IPS-18c (cell line): ENCODE results near the gene APH1B.
"Not testable (repeated sequence)": the region's sequence is repeated elsewhere in the genome, so short reads cannot be mapped to it uniquely, and the experiment has no call there.

ENCODE experiments used
- H3K4me3 ChIP-seq: 2 replicates; pipeline ENCODE4 v1.7.0; 2013; ENCODE audit warnings: low read depth, mild to moderate bottlenecking, low read length, moderate library complexity; ENCODE audit not compliant: insufficient read depth
- H3K9me3 ChIP-seq: one replicate; pipeline ENCODE4 v1.6.1; 2013; ENCODE audit warnings: mild to moderate bottlenecking, low read length, moderate library complexity; ENCODE audit not compliant: control insufficient read depth, insufficient read depth

Gene APH1B

DNA sequence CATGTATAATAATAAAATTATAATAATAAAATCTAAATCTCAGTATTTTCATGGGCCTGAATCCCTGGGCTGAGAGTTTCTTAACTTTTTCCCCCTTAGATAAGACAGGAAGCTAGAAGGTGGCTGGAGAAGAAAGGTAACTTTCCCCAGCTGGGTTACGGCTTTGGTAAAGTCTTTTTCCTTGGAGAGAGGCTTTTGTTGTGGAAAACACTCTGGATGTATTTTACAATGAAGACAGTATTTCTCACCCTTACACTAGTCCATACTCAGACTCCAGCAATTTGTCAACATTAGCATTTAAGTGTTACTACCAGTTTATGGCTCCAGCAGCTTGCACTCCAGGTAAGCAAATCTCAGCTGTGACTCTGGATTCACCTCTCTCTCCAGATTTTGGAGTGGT is 34.9 kb downstream of the APH1B start:
- H3K4me3 ChIP-seq, result no peak overlapping the region
- no peaks in the 10 kb centered on the region for H3K9me3 ChIP-seq

DNA sequence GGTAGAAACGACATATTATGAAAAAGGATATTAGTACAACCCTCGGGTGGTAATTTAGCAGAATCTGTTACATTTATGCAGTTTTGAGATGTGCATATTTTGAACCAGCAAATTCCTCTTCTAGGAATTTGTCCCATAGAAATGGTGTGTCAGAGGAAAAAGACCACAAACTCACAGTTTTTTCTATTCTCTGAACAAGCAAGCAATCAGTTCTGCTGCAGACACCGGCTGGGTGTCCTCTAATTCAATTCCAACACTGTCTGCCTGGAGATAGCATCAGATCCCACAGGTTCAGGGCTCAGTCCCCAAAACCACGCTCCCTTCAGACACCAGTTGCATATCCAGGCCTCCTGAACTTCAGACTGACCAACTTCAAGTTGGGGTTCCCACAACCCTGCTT is 36.4 kb downstream of the APH1B start:
- no peak overlapping the region for H3K4me3 ChIP-seq
- no peaks in the 10 kb centered on the region for H3K9me3 ChIP-seq

DNA sequence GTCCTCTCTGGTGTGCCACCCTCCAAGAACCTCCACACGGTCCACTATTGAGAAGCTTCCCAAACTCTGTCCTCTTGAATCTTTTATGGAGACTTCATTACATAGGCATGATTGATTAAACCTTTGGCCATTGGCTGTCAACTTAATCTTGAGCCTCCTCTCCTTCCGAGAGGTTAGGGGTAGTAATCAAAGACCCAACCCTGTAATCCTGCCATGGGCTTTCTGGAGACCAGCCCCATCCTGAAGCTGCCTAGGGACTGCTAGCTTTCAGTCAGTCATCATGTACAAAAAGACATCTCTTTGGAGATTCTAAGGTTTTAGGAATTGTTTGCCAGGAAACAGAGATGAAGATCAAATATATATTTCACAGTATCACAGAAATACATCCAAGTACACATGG is 37.0 kb downstream of the APH1B start:
- Histone ChIP-seq H3K9me3 (no peaks in the 10 kb centered on the region), H3K4me3 (no peak overlapping the region)

DNA sequence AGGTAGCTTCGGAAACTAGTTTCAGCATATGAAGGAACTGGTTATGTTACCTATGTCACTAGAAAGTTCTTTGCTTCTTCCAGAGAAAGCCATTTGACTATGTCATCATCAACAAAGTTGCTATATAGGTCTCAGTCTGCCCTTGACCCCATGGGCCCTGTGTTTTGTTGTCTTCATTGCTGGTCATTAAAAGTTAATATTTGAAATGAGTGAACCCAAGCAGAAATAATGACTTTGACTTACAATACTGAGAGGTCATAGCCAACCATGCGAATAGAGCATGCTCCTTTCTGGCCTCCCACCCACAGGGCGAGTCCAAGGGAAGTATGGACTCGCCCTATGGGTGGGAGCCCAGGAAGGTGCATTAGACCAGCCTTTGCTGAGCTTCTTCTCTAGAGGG is 40.9 kb downstream of the APH1B start:
- no peak overlapping the region for H3K4me3 ChIP-seq
- no peaks in the 10 kb centered on the region for H3K9me3 ChIP-seq

DNA sequence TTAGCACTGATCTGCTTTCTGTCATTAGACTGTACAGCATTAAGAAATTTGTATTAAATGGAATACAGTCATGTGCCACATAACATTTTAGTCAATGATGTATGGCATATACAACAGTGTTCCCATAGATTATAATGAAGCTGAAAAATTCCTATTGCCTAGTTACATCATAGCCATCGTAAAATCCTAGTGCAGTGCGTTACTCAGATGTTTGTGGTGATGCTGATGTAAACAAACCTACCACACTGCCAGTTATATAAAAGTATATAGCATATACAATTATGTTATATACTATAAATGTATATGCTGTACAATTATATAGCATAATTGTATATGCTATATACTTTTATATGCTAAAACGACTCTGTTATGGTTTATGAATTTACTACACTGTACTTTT is 41.7 kb downstream of the APH1B start:
- Histone ChIP-seq H3K4me3 (no peak overlapping the region), H3K9me3 (no peaks in the 10 kb centered on the region)

DNA sequence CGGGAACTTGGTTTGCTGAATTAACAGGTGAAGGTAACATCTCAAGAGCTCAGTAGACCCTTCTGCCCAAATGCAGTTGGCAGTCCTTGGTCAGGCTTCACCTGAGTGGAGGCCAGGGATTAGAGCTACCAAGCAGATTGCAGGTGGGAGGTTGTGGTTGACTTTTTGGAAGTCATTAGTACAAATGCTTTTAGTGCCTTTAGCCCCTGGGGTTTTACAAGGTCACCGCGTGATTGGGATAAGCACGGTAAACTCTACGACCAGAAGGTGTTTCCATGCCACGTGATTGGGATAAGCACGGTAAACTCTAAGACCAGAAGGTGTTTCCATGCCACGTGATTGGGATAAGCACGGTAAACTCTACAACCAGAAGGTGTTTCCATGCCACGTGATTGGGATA is 43.0 kb downstream of the APH1B start:
- not testable (repeated sequence) for H3K9me3 ChIP-seq, H3K4me3 ChIP-seq

DNA sequence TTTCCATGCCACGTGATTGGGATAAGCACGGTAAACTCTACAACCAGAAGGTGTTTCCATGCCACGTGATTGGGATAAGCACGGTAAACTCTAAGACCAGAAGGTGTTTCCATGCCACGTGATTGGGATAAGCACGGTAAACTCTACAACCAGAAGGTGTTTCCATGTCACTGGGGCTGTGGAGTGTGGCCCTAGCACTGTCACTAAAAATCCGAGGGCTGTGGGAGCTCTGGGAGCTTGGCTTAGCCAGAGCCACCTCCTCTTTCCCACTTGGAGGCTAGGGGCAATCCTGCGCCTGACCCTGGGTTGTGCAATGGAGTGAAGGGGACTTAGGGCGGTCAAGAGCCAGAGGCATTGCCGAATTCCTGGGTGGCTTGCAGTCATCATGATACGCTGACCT is 43.6 kb downstream of the APH1B start:
- H3K4me3 ChIP-seq, H3K9me3 ChIP-seq: not testable (repeated sequence)

DNA sequence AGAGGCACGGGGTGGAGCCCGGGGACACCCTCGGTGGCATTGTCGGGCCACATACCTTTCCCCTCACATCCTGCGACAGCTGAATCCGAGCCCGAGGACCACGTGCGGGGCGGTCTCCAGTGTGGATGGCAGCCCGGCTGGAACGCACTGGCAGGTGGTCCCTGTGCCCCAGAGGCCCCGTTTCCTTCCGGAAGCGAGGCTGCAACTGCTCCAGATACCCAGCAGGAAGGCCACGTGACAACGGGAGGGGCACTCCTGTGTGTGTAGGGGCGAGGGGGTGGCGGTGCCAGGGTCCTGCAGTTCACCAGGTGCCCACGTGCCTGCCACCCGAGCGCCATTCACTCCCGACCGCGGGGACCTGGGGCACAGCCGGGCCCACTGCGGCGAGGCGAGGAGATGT is 44.1 kb downstream of the APH1B start:
- H3K4me3 ChIP-seq, result no peak overlapping the region
- H3K9me3 ChIP-seq, result no peaks in the 10 kb centered on the region

DNA sequence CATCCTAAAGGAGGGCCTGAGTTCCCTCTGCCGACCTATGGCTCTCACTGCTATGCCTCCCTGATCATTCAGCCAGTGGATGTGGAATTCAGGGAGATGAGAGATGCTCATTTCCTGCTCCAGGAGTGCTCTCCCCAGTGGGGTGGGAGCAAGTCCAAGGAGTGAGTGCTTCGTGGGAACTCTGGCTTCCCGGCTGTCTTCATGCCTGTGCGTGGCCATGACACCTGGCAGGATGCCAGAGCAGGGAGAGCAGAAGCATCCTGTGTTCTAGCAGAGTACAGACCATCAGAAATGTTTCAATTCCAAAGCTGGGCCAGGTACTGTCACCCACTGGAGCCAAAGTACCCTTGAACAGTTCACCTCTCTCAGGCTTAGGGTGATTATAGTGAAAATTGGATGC is 45.1 kb downstream of the APH1B start:
- Histone ChIP-seq H3K9me3 (no peaks in the 10 kb centered on the region), H3K4me3 (no peak overlapping the region)

DNA sequence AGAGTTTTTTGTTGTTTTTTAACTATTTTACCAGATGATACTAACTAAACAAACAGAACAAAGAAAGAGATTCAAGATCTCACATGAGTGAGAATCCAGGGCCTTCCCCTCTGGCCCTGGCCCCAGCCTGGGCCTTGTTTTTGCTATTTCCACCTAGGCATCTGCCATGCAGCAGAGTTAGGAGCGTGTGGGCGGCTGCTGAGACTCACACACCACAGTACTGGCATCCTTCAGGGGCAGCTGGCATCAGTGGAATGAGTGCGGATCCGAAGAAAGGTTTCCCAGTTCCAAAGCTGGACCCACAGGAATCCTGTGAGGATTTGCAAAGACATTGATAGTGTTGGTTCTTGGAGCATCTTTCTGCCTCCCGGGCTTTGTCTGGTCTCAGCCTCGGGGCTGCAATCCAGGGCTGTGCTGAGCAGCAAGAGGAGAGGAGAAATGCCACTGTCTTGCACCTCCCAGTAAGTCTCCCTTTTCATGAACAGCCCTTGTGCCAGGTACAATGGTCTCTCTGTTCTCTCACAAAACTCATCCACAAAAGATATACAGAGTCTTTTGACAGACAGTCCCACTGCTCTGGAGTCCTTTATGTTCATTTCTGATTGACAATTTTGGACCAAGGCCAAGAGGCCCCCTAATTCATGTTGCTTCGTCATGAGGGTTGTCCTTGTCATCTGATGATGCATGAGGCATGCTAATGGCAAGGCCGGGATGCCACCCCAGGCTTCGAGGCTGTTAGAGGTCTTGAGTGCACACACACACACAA is 46.6 kb downstream of the APH1B start:
- no peak overlapping the region; the same call in 1 of the 2 replicates for H3K4me3 ChIP-seq
- H3K9me3 ChIP-seq, result no peaks in the 10 kb centered on the region

DNA sequence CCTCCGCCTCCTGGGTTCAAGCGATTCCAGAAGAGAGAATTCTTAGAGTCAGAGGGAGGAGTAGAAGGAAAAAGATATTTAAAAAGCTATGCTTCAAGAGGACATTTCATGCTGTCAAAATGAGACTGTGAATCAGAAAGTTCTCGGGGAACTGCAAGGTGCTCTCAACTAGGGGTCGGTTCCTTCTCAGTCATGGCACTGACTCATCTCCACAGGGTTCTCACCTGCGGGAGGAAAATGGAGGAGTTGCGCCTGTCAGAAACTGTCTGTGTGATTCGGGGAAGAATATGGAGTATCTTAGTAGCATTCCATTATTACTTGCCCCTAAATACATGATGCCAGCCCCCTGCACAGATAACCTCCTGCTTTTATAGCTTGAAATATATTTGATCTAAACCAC is 47.4 kb downstream of the APH1B start:
- no peaks in the 10 kb centered on the region for H3K9me3 ChIP-seq
- H3K4me3 ChIP-seq, result no peak overlapping the region

DNA sequence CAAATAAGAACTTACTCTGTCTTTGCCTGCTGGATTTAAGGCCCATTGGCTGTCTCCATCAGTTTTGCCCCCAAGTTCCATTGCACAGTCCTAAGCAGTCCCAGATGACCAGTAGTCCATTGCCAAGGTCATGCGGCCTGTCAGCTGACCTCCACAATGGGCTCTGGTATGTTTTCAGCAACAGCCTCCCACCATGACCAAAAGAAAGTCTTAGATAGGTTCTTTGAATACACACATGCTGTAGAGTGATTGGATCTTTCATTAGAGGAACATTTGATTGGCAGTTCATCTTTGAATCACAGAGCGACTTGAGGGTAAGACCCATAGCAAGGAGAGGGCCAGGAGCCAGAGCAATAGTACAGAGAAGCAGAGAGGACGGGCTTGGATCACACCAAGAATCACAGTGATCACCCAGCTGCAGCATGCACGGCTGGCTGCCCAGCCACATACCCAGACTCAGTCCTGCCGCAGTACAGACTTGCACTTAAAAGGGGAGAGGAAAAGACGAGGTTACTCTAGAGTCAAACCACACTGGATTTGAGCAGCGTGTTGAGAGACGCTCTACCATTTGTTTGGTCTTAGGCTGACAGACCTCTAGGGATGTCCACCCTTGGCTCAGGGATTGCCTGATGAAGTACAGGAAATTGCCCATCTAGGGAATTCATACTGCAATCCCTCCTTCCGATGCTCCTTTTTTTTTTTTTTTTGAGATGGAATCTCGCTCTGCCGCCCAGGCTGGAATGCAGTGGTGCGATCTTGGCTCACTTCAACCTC is 50.4 kb downstream of the APH1B start:
- H3K9me3 ChIP-seq, result no peaks in the 10 kb centered on the region

DNA sequence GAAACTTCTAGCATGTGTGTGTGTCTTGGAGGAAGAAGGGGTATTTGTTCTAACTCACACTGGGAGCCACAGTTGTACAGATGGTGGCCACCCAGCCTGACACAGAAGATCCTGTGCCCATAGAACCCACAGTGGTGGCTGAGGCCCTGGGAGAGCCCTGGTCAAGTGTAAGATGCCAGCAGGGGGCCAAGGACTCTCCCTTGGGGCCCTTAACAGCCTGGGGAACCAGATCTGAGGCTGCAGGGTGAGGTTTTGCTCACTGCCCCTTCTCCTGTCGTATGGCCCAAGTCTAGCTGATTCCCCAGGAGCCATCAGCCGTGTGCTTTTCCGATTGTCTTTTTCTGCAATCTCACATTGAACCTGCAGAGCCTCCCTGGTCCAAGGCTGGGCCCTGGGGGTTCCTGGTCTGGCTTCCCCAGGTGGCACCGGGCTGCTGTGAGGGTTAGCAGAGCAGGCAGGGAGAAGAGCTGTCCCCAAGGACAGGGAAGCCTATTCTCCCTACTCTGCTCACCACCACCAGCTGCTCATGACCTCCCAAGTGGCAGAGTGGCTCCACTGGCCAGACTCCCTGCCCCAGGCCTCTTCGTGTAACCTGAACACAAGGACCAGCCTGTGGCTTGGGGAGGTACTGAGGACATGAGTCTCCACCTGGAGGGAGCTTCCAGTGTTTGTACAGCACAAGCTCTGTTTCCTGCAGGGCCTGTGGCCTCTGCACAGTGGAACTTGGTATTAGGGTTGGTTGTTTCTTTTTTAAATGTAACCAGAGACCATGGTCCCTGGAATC is 52.4 kb downstream of the APH1B start:
- Histone ChIP-seq H3K4me3 (no peak overlapping the region), H3K9me3 (no peaks in the 10 kb centered on the region)

More for the DNA sequence above, 50.4 kb downstream of the APH1B start:
- no peak overlapping the region for H3K4me3 ChIP-seq

DNA sequence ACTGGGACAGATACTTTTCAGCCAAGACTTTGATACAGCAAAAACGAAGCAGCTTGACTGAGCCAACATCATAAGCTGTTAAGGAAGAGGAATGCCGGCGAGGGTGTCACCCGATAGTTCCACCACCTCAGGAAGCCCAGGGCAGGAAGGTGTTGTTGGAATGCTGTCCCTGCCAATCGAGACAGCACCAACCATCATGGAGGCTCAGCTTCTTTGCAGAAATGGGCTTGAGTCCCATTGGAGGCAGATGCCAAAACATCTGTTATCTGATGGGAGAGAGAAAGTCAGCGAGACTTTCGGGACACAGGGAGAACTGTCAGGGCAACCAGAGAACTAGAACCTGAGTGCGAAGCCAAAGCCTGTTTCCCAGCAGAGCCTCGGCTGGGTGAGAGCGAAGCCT is 53.5 kb downstream of the APH1B start:
- Histone ChIP-seq H3K4me3 (no peak overlapping the region), H3K9me3 (no peaks in the 10 kb centered on the region)

DNA sequence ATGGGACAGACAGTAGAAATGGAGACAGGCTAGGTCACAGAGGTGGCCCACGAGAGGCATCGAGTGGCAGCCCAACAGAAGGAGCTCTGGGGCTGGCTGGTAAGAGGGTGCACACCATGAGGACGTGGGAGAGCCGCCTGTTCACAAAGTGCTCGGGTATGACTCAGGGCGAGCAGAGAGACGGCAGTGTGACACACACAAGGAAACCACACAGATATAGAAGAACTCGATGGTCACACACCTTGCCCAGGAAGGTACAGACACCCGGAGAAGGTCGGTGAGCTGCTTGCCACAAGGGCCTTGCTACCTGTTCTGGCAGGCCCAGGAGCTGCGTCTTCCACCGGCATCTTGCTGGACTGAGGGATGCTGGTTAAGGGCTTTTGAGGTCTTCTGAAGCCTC is 54.1 kb downstream of the APH1B start:
- no peak overlapping the region for H3K4me3 ChIP-seq
- no peaks in the 10 kb centered on the region for H3K9me3 ChIP-seq

DNA sequence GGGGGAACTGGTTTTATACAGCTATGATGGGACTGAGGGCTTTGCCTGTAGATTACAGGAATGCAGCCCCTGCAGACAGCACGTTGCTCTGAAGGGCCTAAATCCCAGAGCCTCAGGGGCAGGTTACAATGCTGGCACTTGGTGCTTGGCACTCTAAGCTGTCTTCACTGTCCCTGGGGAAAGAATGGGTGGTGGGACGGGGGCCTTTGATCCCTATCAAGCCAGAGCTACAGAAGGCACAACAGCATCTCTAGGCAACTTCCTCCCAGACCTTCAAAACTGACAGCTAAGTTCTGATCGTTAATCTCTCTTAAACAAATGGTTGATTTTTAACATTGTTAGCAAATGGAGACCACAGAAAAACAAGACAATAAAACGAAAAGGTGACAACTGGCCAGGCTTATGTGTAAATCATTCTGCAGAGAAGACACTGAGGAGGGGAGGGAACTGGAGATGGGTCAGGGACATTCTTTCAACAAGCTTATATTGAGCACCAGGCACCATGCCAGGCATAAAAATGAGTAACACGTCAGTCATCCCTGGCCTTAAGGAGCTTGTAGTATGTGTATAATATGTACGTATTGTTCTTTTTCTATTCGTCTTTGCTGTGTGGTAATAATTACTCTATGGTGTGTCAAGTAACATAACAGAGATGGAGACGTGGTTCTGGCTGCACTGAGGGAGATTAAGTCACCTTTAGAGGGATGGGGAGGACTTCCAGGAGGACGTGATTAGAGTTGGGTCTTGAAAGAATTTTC is 55.1 kb downstream of the APH1B start:
- H3K4me3 ChIP-seq, result no peak overlapping the region
- H3K9me3 ChIP-seq, result no peaks in the 10 kb centered on the region

DNA sequence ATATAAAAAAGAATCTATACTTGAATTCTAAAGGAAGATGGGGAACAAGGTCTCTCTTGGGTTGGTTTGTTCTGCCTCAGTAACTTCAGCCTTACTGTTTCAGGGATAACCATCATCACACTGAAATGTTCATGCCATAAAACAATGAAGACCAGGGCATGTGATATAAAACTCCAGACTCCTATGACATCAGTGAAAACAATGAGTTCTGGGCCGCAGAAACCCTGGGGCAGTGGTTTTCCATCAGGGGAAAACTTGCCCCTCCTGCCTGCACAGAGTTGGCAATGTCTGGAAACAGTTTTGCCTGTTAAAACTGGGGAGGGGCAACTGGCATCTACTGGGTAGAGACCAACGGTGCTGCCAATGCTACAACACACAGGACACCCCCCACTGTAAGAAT is 57.4 kb downstream of the APH1B start:
- no peak overlapping the region for H3K4me3 ChIP-seq

More for the DNA sequence above, 57.4 kb downstream of the APH1B start:
- no peaks in the 10 kb centered on the region for H3K9me3 ChIP-seq
